GM12878 (cell line): ENCODE measurements around the gene IGSF6. TPM values are rescaled to one million over a fixed set of nuclear protein-coding genes. Genes with fewer than 3 reads are reported as not detected.
A peak's percentile ranks its signal among the peaks of the same experiment; 100 is the strongest.

Experiments used
- ATAC-seq: fragments of 200-7000 bp; cut with Tn5 transposase; 3 replicates; pipeline ENCODE4 v1.9.1; 2020; ENCODE audit warnings: mild to moderate bottlenecking, moderate library complexity
- BruUV-seq: library from RNA; stranded (reverse); fragments of 400-500 nt; replicated peaks from 2 replicates; lab custom pipeline; 2021; lab: Mats Ljungman, UMichigan
- CTCF ChIA-PET: fragments of 300-600 bp; sonication (Branson Sonifier 250); formaldehyde crosslinking; extraction: SDS; loops from one replicate; lab custom pipeline; 2021; ENCODE audit warnings: inconsistent platforms; lab: Yijun Ruan, JAX
- POLR2A ChIA-PET: fragments of 350-600 bp; formaldehyde crosslinking; extraction: SDS; loops from one replicate; lab custom pipeline; 2021; ENCODE audit warnings: inconsistent platforms; lab: Charles Lee
- RAD21 ChIA-PET: fragments of 300-600 bp; sonication (Branson Sonifier 250); formaldehyde crosslinking; loops from one replicate; lab custom pipeline; 2023; ENCODE audit warnings: antibody characterized with exemption; ENCODE audit not compliant: unreplicated experiment; lab: Charles Lee
- SMC1A ChIA-PET: fragments of 300-600 bp; sonication (Branson Sonifier 250); formaldehyde crosslinking; loops from one replicate; lab custom pipeline; 2023; ENCODE audit not compliant: unreplicated experiment, uncharacterized antibody; lab: Charles Lee
- DNase-seq: peaks from one replicate; pipeline ENCODE4 v3.0.0-alpha.2; 2011; ENCODE audit warnings: low read depth, low spot score
- FAIRE-seq: peaks from 3 replicates; lab custom pipeline; 2011; peaks lifted over from hg19 to GRCh38; lab: Jason Lieb, UNC
- H2AFZ ChIP-seq: 2 replicates; pipeline ENCODE4 v1.6.0; 2011; ENCODE audit warnings: low read depth, low read length, control low read depth; ENCODE audit not compliant: control insufficient read depth
- H3K27ac ChIP-seq: 2 replicates; pipeline ENCODE4 v1.5.1; 2011; ENCODE audit warnings: control low read depth; ENCODE audit not compliant: control insufficient read depth, insufficient read depth
- H3K27me3 ChIP-seq, 2 experiments: replicated peaks in 1 of 2; 2 replicates each; pipeline versions ENCODE4 v1.6.0 to v1.6.1; 2011; ENCODE audit warnings: low read length in 1 of 2; ENCODE audit not compliant: control insufficient read depth in 2 of 2, insufficient read depth in 2 of 2
- H3K36me3 ChIP-seq, 2 experiments: 2 replicates each; pipeline ENCODE4 v1.5.1; 2011; ENCODE audit warnings: low read length in 1 of 2; ENCODE audit not compliant: control insufficient read depth in 2 of 2, insufficient read depth in 2 of 2
- H3K4me1 ChIP-seq: 2 replicates; pipeline ENCODE4 v1.6.1; 2011; ENCODE audit warnings: mild to moderate bottlenecking, low read length, moderate library complexity, mixed read lengths; ENCODE audit not compliant: control insufficient read depth, insufficient read depth
- H3K4me2 ChIP-seq: 2 replicates; pipeline ENCODE4 v1.6.0; 2011; ENCODE audit warnings: control low read depth; ENCODE audit not compliant: control insufficient read depth, insufficient read depth
- H3K4me3 ChIP-seq: fragments of 200-600 bp; sonication (generic); 2 replicates; pipeline ENCODE4 v1.5.1; 2016
- H3K79me2 ChIP-seq: 2 replicates; pipeline ENCODE4 v1.6.0; 2011; ENCODE audit warnings: low read length; ENCODE audit not compliant: control insufficient read depth, insufficient read depth
- H3K9ac ChIP-seq: 2 replicates; pipeline ENCODE4 v1.8.0; 2011; ENCODE audit warnings: low read length, control low read depth, mixed read lengths; ENCODE audit not compliant: control insufficient read depth, insufficient read depth
- H3K9me3 ChIP-seq: replicated peaks from 3 replicates; pipeline ENCODE4 v1.5.1; 2011; ENCODE audit warnings: mild to moderate bottlenecking, low read length; ENCODE audit not compliant: control insufficient read depth, insufficient read depth
- H4K20me1 ChIP-seq: 2 replicates; pipeline ENCODE4 v1.6.0; 2011; ENCODE audit not compliant: control insufficient read depth, insufficient read depth
- ATF7 ChIP-seq: fragments of 450-650 bp; IDR thresholded peaks from 2 replicates; pipeline ENCODE4 v1.6.1; 2016; ENCODE audit warnings: low read depth, mild to moderate bottlenecking
- FOXK2 ChIP-seq: fragments of 450-650 bp; IDR thresholded peaks from 2 replicates; pipeline ENCODE4 v1.6.1; 2017; ENCODE audit warnings: mild to moderate bottlenecking, moderate library complexity
- HDAC6 ChIP-seq: fragments of 200-600 bp; sonication (generic); IDR thresholded peaks from one replicate; pipeline ENCODE4 v1.8.0; 2017; ENCODE audit warnings: antibody characterized with exemption; ENCODE audit not compliant: unreplicated experiment
- IRF4 ChIP-seq: IDR thresholded peaks from 2 replicates; pipeline ENCODE4 v1.6.1; 2011; ENCODE audit warnings: low read depth, low read length
- MLLT1 ChIP-seq: fragments of 450-650 bp; IDR thresholded peaks from 2 replicates; pipeline ENCODE4 v1.6.1; 2016; ENCODE audit warnings: mild to moderate bottlenecking
- NRF1 ChIP-seq: conservative IDR thresholded peaks from 2 replicates; pipeline ENCODE4 v1.6.1; 2011; ENCODE audit warnings: mild to moderate bottlenecking, low read depth, low read length, improper control_type of control experiment
- POLR2AphosphoS2 ChIP-seq: IDR thresholded peaks from 2 replicates; pipeline ENCODE4 v1.6.1; 2011; ENCODE audit warnings: low read depth, mild to moderate bottlenecking, low read length, improper control_type of control experiment, moderate library complexity
- POLR2AphosphoS5 ChIP-seq: IDR thresholded peaks from 2 replicates; pipeline ENCODE4 v1.6.1; 2011; ENCODE audit warnings: mild to moderate bottlenecking, low read length, inconsistent platforms
- SIX5 ChIP-seq: IDR thresholded peaks from 2 replicates; pipeline ENCODE4 v1.6.1; 2011; ENCODE audit warnings: mild to moderate bottlenecking, low read depth, low read length, moderate library complexity; ENCODE audit not compliant: severe bottlenecking
- TAF1 ChIP-seq: IDR thresholded peaks from 2 replicates; pipeline ENCODE4 v1.6.1; 2011; ENCODE audit warnings: mild to moderate bottlenecking, low read depth, low read length, borderline replicate concordance
- YY1 ChIP-seq: IDR thresholded peaks from 2 replicates; pipeline ENCODE4 v1.6.1; 2011; ENCODE audit warnings: low read depth, mild to moderate bottlenecking, low read length
- ZNF217 ChIP-seq: fragments of 450-650 bp; IDR thresholded peaks from 2 replicates; pipeline ENCODE4 v1.6.1; 2017; ENCODE audit warnings: antibody characterized with exemption, mild to moderate bottlenecking
- WGBS: methylation state at CpG from one replicate; pipeline ENCODE4 v1.1.6; 2016; ENCODE audit warnings: low lambda C conversion rate; ENCODE audit not compliant: insufficient replicate concordance, insufficient coverage; ENCODE audit errors: missing lambda C conversion rate; 5-methylcytosine and 5-hydroxymethylcytosine counted together
- in situ Hi-C: fragments of 300-500 bp; cut with MboI; formaldehyde crosslinking; loops from 9 replicates; pipeline ENCODE4 v1.14.3; 2018; ENCODE audit warnings: mixed read lengths
- intact Hi-C: fragments of 100-400 bp; cut with micrococcal nuclease; formaldehyde crosslinking; loops from one replicate; pipeline ENCODE4 v1.14.2; 2022; ENCODE audit not compliant: unreplicated experiment
- polyA plus RNA-seq, 11 experiments: library from polyadenylated mRNA; depleted of rRNA in 4 of 11; unstranded in 6 of 11; stranded (reverse) in 5 of 11; fragments of >200 nt; fragmentation: Nextera tagmentation in 4 of 11; fragmentation: Illumina TruSeq in 1 of 11; extraction: Ambion mirVana in 4 of 11; extraction: Trizol in 1 of 11; gene quantifications; 1 replicate in 1 of 11; 2 replicates in 10 of 11; pipeline versions ENCODE4 v1.2.1 to v1.2.3, GENCODE V29; 2011 to 2016; ENCODE audit warnings: inconsistent platforms in 2 of 11, missing spikeins in 2 of 11, low read depth in 1 of 11
- total RNA-seq, 4 experiments: library from RNA; depleted of rRNA in 3 of 4; stranded (reverse); fragments of >200 nt in 3 of 4; fragmentation: Illumina TruSeq in 1 of 4; extraction: Trizol in 1 of 4; gene quantifications; 2 replicates each; pipeline versions ENCODE4 v1.2.1 to v1.2.3, GENCODE V29; 2013 to 2021
- TF ChIP-seq, protein P1 (sequence below): fragments of 450-650 bp; conservative IDR thresholded peaks from 2 replicates; pipeline ENCODE4 v1.6.1; 2017; ENCODE audit warnings: mild to moderate bottlenecking, moderate library complexity
- TF ChIP-seq, protein P2 (sequence below): IDR thresholded peaks from 2 replicates; pipeline ENCODE4 v1.6.1; 2011; ENCODE audit warnings: borderline replicate concordance, low read depth, mild to moderate bottlenecking, moderate library complexity, low read length; ENCODE audit not compliant: insufficient read depth, poor library complexity, severe bottlenecking

The IGSF6 gene
- total and polyA plus RNA-seq, 10 of the 15 experiments (the other 5 are each of a cell fraction or from before 2014, with no cell fraction given) = 0.32 to 1.2 (median 0.72) TPM

DNA sequence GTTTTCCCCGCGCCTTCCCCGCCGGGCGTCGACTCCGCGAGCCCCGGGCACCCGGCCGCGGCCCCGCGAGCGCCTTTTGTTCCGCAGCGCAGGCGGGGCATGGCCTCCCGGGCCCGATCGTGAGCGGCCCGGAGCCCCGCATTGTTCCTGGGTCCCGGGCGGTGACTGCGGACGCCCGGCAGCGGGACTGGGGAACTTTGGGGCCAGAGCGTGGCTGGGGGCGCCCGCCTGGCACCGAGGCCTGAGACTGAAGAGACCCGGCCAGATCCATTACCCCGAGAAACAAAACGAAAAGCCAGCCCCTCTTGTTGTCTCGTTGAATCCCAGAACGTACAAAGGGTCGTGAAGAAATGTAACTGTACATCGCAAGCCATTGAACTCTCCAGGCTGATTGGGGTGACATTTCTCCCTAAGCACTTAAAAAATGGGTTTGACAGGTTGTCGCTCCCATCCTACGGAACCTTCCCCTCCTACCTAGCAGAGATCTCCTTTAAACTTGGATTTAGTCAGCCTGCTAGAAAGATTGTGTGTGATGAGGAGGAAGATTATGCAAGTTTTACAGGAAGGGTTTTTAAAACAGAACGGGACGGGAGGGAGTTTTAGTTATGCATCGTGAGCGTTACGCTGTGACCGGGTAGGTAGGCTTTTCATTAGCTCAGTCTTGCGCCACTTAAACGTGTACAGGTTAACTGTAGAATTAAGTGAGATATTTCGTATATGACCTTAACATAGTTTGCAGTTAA is 52.2 kb downstream of the IGSF6 start (continued):
- TF ChIP-seq, protein P1, sequence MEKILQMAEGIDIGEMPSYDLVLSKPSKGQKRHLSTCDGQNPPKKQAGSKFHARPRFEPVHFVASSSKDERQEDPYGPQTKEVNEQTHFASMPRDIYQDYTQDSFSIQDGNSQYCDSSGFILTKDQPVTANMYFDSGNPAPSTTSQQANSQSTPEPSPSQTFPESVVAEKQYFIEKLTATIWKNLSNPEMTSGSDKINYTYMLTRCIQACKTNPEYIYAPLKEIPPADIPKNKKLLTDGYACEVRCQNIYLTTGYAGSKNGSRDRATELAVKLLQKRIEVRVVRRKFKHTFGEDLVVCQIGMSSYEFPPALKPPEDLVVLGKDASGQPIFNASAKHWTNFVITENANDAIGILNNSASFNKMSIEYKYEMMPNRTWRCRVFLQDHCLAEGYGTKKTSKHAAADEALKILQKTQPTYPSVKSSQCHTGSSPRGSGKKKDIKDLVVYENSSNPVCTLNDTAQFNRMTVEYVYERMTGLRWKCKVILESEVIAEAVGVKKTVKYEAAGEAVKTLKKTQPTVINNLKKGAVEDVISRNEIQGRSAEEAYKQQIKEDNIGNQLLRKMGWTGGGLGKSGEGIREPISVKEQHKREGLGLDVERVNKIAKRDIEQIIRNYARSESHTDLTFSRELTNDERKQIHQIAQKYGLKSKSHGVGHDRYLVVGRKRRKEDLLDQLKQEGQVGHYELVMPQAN = no peak; the same call in 1 of the 2 replicates
- TF ChIP-seq YY1 = peak; percentile 15; the same call in 1 of the 2 replicates

DNA sequence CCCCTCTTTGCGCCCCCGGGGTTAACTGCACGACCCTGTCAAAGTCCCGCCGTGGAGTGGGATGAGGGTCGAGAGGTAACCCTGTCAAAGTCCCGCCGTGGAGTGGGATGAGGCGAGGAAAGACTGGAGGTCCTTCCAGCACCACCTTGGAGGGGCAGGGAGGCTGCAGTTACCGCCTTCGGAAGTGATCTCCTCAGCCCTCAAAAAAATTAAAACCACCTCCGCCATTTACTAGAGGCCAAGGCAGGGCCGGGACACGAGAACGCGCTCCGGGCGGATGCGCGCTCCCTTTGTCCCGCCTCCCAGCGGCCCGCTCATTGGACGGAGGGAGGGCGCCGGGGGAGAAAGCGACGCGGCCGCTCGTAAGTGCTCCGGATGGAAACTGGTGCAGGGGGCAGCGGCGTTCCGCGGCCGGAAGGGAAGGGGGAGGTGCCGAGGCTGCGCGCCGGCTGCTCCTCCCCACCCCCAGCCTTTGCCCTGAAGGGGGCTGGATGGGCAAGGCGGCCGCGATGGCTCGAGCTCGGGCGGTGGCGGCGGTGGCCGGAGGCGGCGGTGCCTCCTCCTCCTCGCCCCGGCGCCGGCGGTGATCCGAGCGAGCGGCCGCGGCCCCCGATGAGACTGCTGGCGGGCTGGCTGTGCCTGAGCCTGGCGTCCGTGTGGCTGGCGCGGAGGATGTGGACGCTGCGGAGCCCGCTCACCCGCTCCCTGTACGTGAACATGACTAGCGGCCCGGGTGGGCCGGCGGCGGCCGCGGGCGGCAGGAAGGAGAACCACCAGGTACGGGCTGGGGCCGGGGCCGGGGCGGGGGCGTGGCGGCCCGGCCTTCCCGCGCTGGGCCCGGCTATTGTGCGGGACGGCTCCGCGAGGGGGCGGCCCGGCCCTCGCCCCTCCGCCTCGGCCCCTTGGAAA is 53.0 kb downstream of the IGSF6 start, which contains the start of gene METTL9:
Gene METTL9 (plus strand): TSS at position 456 of the 909 bp plus-strand sequence. CDS start 157 bp downstream, at position 613.
- ChIA-PET SMC1A (interaction anchor here (19.1 kb wide), 1 partner anchor 42 kb away, joined by 204 read pairs; no protein-coding TSS in a partner anchor), POLR2A (interaction anchor here (0.6 to 1.2 kb wide), 2 partner anchors 43 to 79 kb away, joined by 3 to 7 read pairs; no protein-coding TSS in a partner anchor), RAD21 (no interaction called here), CTCF (interaction anchor here (1.1 kb wide), 1 partner anchor 10 kb away, joined by 4 read pairs; no protein-coding TSS in a partner anchor)
- peak within 1 kb of the TSS; percentile 85 for H2AFZ ChIP-seq
- peaks cover 22% of the 10 kb centered on the region for H3K79me2 ChIP-seq
- H3K4me1 ChIP-seq = peaks cover 6% of the 10 kb centered on the region; the same call in 1 of the 2 replicates
- H3K27me3 ChIP-seq = no peaks in the 10 kb centered on the region
- H3K9me3 ChIP-seq = no peaks in the 10 kb centered on the region
- BruUV-seq = no TSS peak
- peak; percentile 73 for DNase-seq
- in situ Hi-C loops = no loop called here
- no peaks in the 10 kb centered on the region for H4K20me1 ChIP-seq
- H3K4me2 ChIP-seq = peak within 1 kb of the TSS; percentile 96
- intact Hi-C loops = loop anchor here (2.0 kb wide), 2 partner anchors 41 to 591 kb away; no protein-coding TSS in a partner anchor
- no peaks in the 10 kb centered on the region for H3K36me3 ChIP-seq
- 1% methylated on average over 75 of the region's 100 CpGs for WGBS
- FAIRE-seq = peak; percentile 90
- ATAC-seq = peak; percentile 92
- peak within 1 kb of the TSS; percentile 96 for H3K9ac ChIP-seq
- peak within 1 kb of the TSS; percentile 87 for H3K4me3 ChIP-seq
- H3K27ac ChIP-seq = peak within 1 kb of the TSS; percentile 84
- TF ChIP-seq, protein P2, sequence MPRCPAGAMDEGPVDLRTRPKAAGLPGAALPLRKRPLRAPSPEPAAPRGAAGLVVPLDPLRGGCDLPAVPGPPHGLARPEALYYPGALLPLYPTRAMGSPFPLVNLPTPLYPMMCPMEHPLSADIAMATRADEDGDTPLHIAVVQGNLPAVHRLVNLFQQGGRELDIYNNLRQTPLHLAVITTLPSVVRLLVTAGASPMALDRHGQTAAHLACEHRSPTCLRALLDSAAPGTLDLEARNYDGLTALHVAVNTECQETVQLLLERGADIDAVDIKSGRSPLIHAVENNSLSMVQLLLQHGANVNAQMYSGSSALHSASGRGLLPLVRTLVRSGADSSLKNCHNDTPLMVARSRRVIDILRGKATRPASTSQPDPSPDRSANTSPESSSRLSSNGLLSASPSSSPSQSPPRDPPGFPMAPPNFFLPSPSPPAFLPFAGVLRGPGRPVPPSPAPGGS = no peak
- TF ChIP-seq POLR2AphosphoS2 (peak; percentile 86; the same call in 1 of the 2 replicates), ZNF217 (peak; percentile 38; the same call in 1 of the 2 replicates), FOXK2 (peak; percentile 45; the same call in 1 of the 2 replicates), NRF1 (peak; percentile 19; the same call in 1 of the 2 replicates), HDAC6 (no peak), MLLT1 (peak; percentile 72), SIX5 (peak; percentile 67), IRF4 (peak; percentile 62; the same call in 1 of the 2 replicates), ATF7 (0 out of 2 replicates have a peak, but pooled peaks have one; percentile 23), TAF1 (peak; percentile 94), POLR2AphosphoS5 (peak; percentile 93)
